HCT116 (cell line): Measurements from ENCODE around the gene IL10RB. TPM values are rescaled to one million over a fixed set of nuclear protein-coding genes. Genes with fewer than 3 reads are reported as not detected.

Source experiments
- ATAC-seq: fragments of 200-7000 bp; cut with Tn5 transposase; 2 replicates; pipeline ENCODE4 v1.9.1; 2020; ENCODE audit warnings: mild to moderate bottlenecking, moderate library complexity
- BruUV-seq: library from RNA; stranded (reverse); fragments of 400-500 nt; replicated peaks from 2 replicates; lab custom pipeline; 2021; lab: Mats Ljungman, UMichigan
- CTCF ChIA-PET: fragments of 300-600 bp; sonication (Branson Sonifier 250); formaldehyde crosslinking; loops from one replicate; lab custom pipeline; 2021; ENCODE audit warnings: antibody characterized with exemption; lab: Charles Lee
- POLR2A ChIA-PET: fragments of 300-600, 350-600 bp; sonication (Branson Sonifier 250); formaldehyde crosslinking; loops from one replicate; lab custom pipeline; 2021; ENCODE audit warnings: antibody characterized with exemption; lab: Charles Lee
- RAD21 ChIA-PET, 2 experiments: fragments of 300-600 bp; sonication (Branson Sonifier 250); formaldehyde crosslinking; loops; one replicate each; lab custom pipeline; 2023; ENCODE audit warnings: low total read pairs in 2 of 2; ENCODE audit not compliant: uncharacterized antibody in 2 of 2, unreplicated experiment in 2 of 2, low non-redundant PET in 1 of 2; lab: Charles Lee
- DNase-seq: peaks from one replicate; pipeline ENCODE4 v3.0.0-alpha.2; 2010; ENCODE audit warnings: low read depth, low spot score
- H2AFZ ChIP-seq: fragments of 200-600 bp; shearing (Covaris generic), sonication (generic); 2 replicates; pipeline ENCODE4 v1.6.1; 2017; ENCODE audit warnings: low read depth, mixed run types, mixed read lengths, antibody characterized with exemption, low read length; ENCODE audit not compliant: poor library complexity, severe bottlenecking
- H3K27ac ChIP-seq: 2 replicates; pipeline ENCODE4 v1.5.1; 2012; ENCODE audit warnings: low read depth, low read length
- H3K27me3 ChIP-seq: fragments of 200-600 bp; sonication (generic); 2 replicates; pipeline ENCODE4 v1.6.1; 2016; ENCODE audit warnings: mixed run types, low read length, mixed read lengths; ENCODE audit not compliant: insufficient read depth
- H3K36me3 ChIP-seq, 2 experiments: fragments of 200-500 bp in 1 of 2; fragments of 200-600 bp in 1 of 2; sonication (Bioruptor generic) in 1 of 2; sonication (generic) in 1 of 2; 2 replicates each; pipeline versions ENCODE4 v1.5.1 to v1.6.1; 2014 to 2016; ENCODE audit warnings: low read length in 2 of 2, inconsistent platforms in 1 of 2, mixed read lengths in 1 of 2, mixed run types in 1 of 2; ENCODE audit not compliant: insufficient read depth in 2 of 2, control insufficient read depth in 1 of 2
- H3K4me1 ChIP-seq, 2 experiments: fragments of 200-600 bp in 1 of 2; sonication (generic) in 1 of 2; 2 replicates each; pipeline versions ENCODE4 v1.5.1 to v1.6.1; 2012 to 2017; ENCODE audit warnings: low read length in 2 of 2, inconsistent platforms in 1 of 2, mild to moderate bottlenecking in 1 of 2, mixed read lengths in 1 of 2, mixed run types in 1 of 2, moderate library complexity in 1 of 2; ENCODE audit not compliant: insufficient read depth in 2 of 2, control insufficient read depth in 1 of 2
- H3K4me2 ChIP-seq: fragments of 200-600 bp; sonication (generic); 2 replicates; pipeline ENCODE4 v1.6.1; 2017; ENCODE audit warnings: mixed run types, low read length, mixed read lengths
- H3K4me3 ChIP-seq, 2 experiments: fragments of 200-600 bp in 1 of 2; sonication (generic) in 1 of 2; replicated peaks in 1 of 2; 2 replicates each; pipeline ENCODE4 v1.5.1; 2011 to 2016; ENCODE audit warnings: low read length in 2 of 2, control low read depth in 1 of 2, low read depth in 1 of 2, mild to moderate bottlenecking in 1 of 2, mixed read lengths in 1 of 2, mixed run types in 1 of 2
- H3K79me2 ChIP-seq: fragments of 200-600 bp; sonication (generic); 2 replicates; pipeline ENCODE4 v1.6.1; 2017; ENCODE audit warnings: mild to moderate bottlenecking, mixed run types, low read length, moderate library complexity, mixed read lengths; ENCODE audit not compliant: insufficient read depth
- H3K9ac ChIP-seq: fragments of 200-600 bp; sonication (generic); 2 replicates; pipeline ENCODE4 v1.6.1; 2016; ENCODE audit warnings: low read length, mixed read lengths
- H3K9me2 ChIP-seq: fragments of 200-600 bp; sonication (generic), shearing (Covaris generic); 2 replicates; pipeline ENCODE4 v1.6.1; 2017; ENCODE audit warnings: mixed run types, mild to moderate bottlenecking, moderate library complexity; ENCODE audit not compliant: insufficient read depth
- H3K9me3 ChIP-seq, 2 experiments: fragments of 200-500 bp in 1 of 2; fragments of 200-600 bp in 1 of 2; sonication (Bioruptor generic) in 1 of 2; sonication (generic) in 1 of 2; 2 replicates each; pipeline ENCODE4 v1.6.1; 2014 to 2017; ENCODE audit warnings: low read length in 2 of 2, mixed read lengths in 2 of 2, inconsistent platforms in 1 of 2, low read depth in 1 of 2, mild to moderate bottlenecking in 1 of 2, mixed run types in 1 of 2, moderate library complexity in 1 of 2; ENCODE audit not compliant: control insufficient read depth in 1 of 2, insufficient read depth in 1 of 2
- H4K20me1 ChIP-seq: fragments of 200-600 bp; sonication (generic), shearing (Covaris generic); 2 replicates; pipeline ENCODE4 v1.6.1; 2017; ENCODE audit warnings: mixed run types, mild to moderate bottlenecking, moderate library complexity; ENCODE audit not compliant: insufficient read depth
- CBX3 ChIP-seq: IDR thresholded peaks from 2 replicates; pipeline ENCODE4 v1.6.1; 2012; ENCODE audit warnings: low read depth
- EGR1 ChIP-seq: IDR thresholded peaks from 2 replicates; pipeline ENCODE4 v1.6.1; 2012; ENCODE audit warnings: low read depth
- EZH2 ChIP-seq: fragments of 200-600 bp; sonication (generic); IDR thresholded peaks from 2 replicates; pipeline ENCODE4 v1.6.1; 2017; ENCODE audit warnings: antibody characterized with exemption, mixed run types
- FOSL1 ChIP-seq: IDR thresholded peaks from 2 replicates; pipeline ENCODE4 v1.6.1; 2012; ENCODE audit warnings: low read depth
- JUND ChIP-seq: IDR thresholded peaks from 2 replicates; pipeline ENCODE4 v1.6.1; 2012
- POLR2A ChIP-seq: IDR thresholded peaks from 2 replicates; pipeline ENCODE4 v1.7.0; 2011; ENCODE audit warnings: borderline replicate concordance; ENCODE audit not compliant: insufficient read depth, insufficient read length; ENCODE audit errors: extremely low read depth
- POLR2AphosphoS5 ChIP-seq: IDR thresholded peaks from 2 replicates; pipeline ENCODE4 v1.6.1; 2011; ENCODE audit warnings: mild to moderate bottlenecking, low read depth, low read length, moderate library complexity
- RAD21 ChIP-seq: IDR thresholded peaks from 2 replicates; pipeline ENCODE4 v1.6.1; 2012; ENCODE audit warnings: low read depth, mild to moderate bottlenecking
- SP1 ChIP-seq: IDR thresholded peaks from 2 replicates; pipeline ENCODE4 v1.6.1; 2012; ENCODE audit warnings: low read depth
- SRF ChIP-seq: IDR thresholded peaks from 2 replicates; pipeline ENCODE4 v1.6.1; 2012; ENCODE audit warnings: low read depth
- TCF7L2 ChIP-seq: IDR thresholded peaks from 2 replicates; pipeline ENCODE4 v1.7.0; 2011; ENCODE audit warnings: borderline replicate concordance, inconsistent platforms; ENCODE audit not compliant: insufficient read depth, insufficient read length; ENCODE audit errors: extremely low read depth
- YY1 ChIP-seq: IDR thresholded peaks from 2 replicates; pipeline ENCODE4 v1.6.1; 2011; ENCODE audit warnings: low read length, low read depth, moderate library complexity, mild to moderate bottlenecking; ENCODE audit not compliant: insufficient replicate concordance; ENCODE audit errors: extremely low read depth
- ZFX ChIP-seq: fragments of 450-650 bp; IDR thresholded peaks from 2 replicates; pipeline ENCODE4 v1.6.1; 2017
- intact Hi-C: fragments of 100-400 bp; cut with micrococcal nuclease; formaldehyde crosslinking; loops from 2 replicates; pipeline ENCODE4 v1.10.0; 2022
- total RNA-seq: library from RNA; stranded (reverse); gene quantifications from one replicate; pipeline ENCODE4 v1.2.1, GENCODE V29; 2021; ENCODE audit not compliant: unreplicated experiment
- TF ChIP-seq, protein P1 (sequence below): IDR thresholded peaks from 2 replicates; pipeline ENCODE4 v1.6.1; 2011; ENCODE audit warnings: mild to moderate bottlenecking, low read length, moderate library complexity; ENCODE audit not compliant: insufficient replicate concordance; ENCODE audit errors: extremely low read depth
- TF ChIP-seq, protein P2 (sequence below): IDR thresholded peaks from 2 replicates; pipeline ENCODE4 v1.6.1; 2012
- TF ChIP-seq, protein P3 (sequence below): IDR thresholded peaks from 2 replicates; pipeline ENCODE4 v1.6.1; 2012
- TF ChIP-seq, protein P4 (sequence below): IDR thresholded peaks from 2 replicates; pipeline ENCODE4 v1.6.1; 2012; ENCODE audit warnings: low read depth
- TF ChIP-seq, protein P5 (sequence below), 3 experiments: fragments of 200-600 bp in 1 of 3; sonication (generic) in 1 of 3; IDR thresholded peaks in 2 of 3; conservative IDR thresholded peaks in 1 of 3; 2 replicates each; pipeline ENCODE4 v1.5.1; 2012 to 2017; ENCODE audit warnings: low read depth in 2 of 3, low read length in 2 of 3, antibody characterized with exemption in 1 of 3, borderline replicate concordance in 1 of 3, control low read depth in 1 of 3, mild to moderate bottlenecking in 1 of 3, mixed read lengths in 1 of 3, mixed run types in 1 of 3, moderate library complexity in 1 of 3; ENCODE audit not compliant: insufficient read depth in 1 of 3

The IL10RB gene
- total RNA-seq, 1 experiment from 2014 or later = 13.7 TPM

DNA sequence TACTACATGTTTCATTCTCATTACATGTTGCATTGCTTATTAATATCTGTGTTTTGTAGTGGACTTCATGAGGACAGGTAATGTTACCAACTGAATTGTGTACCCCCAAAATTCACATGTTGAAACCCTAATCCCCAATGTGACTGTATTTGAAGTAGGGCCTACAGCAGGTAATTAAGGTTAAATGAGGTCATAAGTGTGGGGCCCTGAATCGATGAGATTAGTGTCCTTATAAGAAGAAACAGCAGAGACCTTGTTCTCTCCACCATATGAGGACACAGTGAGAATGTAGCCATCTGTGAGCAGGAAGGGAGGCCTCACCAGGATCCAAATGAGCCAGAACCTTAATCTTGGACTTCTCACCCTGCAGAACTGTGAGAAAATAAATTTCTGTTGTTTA is 43.6 kb downstream of the IL10RB start:
- BruUV-seq = no TSS peak
- Histone ChIP-seq H3K4me1 (no peaks in the 10 kb centered on the region), H3K36me3 (no peaks in the 10 kb centered on the region), H3K27me3 (no peaks in the 10 kb centered on the region), H3K27ac (no peak overlapping the region), H3K4me3 (no peak overlapping the region), H3K9ac (no peak overlapping the region), H3K79me2 (no peaks in the 10 kb centered on the region), H3K4me2 (no peak overlapping the region), H2AFZ (no peak overlapping the region), H4K20me1 (no peaks in the 10 kb centered on the region), H3K9me3 (no peaks in the 10 kb centered on the region; a peak in 1 of 4 replicates), H3K9me2 (no peaks in the 10 kb centered on the region)
- DNase-seq (no peak), ATAC-seq (no peak)
- intact Hi-C loops = no loop called here
- POLR2A ChIA-PET = no interaction called here
- CTCF ChIA-PET = no interaction called here
- TF ChIP-seq EZH2 (no peak), POLR2AphosphoS5 (no peak), FOSL1 (no peak), JUND (no peak), RAD21 (no peak), YY1 (no peak), ZFX (no peak), TCF7L2 (no peak), POLR2A (no peak), SP1 (no peak), CBX3 (no peak), SRF (no peak), EGR1 (no peak)
- TF ChIP-seq, protein P1, sequence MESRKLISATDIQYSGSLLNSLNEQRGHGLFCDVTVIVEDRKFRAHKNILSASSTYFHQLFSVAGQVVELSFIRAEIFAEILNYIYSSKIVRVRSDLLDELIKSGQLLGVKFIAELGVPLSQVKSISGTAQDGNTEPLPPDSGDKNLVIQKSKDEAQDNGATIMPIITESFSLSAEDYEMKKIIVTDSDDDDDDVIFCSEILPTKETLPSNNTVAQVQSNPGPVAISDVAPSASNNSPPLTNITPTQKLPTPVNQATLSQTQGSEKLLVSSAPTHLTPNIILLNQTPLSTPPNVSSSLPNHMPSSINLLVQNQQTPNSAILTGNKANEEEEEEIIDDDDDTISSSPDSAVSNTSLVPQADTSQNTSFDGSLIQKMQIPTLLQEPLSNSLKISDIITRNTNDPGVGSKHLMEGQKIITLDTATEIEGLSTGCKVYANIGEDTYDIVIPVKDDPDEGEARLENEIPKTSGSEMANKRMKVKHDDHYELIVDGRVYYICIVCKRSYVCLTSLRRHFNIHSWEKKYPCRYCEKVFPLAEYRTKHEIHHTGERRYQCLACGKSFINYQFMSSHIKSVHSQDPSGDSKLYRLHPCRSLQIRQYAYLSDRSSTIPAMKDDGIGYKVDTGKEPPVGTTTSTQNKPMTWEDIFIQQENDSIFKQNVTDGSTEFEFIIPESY = no peak
- TF ChIP-seq, protein P2, sequence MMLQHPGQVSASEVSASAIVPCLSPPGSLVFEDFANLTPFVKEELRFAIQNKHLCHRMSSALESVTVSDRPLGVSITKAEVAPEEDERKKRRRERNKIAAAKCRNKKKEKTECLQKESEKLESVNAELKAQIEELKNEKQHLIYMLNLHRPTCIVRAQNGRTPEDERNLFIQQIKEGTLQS = no peak
- TF ChIP-seq, protein P3, sequence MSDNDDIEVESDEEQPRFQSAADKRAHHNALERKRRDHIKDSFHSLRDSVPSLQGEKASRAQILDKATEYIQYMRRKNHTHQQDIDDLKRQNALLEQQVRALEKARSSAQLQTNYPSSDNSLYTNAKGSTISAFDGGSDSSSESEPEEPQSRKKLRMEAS = no peak
- TF ChIP-seq, protein P4, sequence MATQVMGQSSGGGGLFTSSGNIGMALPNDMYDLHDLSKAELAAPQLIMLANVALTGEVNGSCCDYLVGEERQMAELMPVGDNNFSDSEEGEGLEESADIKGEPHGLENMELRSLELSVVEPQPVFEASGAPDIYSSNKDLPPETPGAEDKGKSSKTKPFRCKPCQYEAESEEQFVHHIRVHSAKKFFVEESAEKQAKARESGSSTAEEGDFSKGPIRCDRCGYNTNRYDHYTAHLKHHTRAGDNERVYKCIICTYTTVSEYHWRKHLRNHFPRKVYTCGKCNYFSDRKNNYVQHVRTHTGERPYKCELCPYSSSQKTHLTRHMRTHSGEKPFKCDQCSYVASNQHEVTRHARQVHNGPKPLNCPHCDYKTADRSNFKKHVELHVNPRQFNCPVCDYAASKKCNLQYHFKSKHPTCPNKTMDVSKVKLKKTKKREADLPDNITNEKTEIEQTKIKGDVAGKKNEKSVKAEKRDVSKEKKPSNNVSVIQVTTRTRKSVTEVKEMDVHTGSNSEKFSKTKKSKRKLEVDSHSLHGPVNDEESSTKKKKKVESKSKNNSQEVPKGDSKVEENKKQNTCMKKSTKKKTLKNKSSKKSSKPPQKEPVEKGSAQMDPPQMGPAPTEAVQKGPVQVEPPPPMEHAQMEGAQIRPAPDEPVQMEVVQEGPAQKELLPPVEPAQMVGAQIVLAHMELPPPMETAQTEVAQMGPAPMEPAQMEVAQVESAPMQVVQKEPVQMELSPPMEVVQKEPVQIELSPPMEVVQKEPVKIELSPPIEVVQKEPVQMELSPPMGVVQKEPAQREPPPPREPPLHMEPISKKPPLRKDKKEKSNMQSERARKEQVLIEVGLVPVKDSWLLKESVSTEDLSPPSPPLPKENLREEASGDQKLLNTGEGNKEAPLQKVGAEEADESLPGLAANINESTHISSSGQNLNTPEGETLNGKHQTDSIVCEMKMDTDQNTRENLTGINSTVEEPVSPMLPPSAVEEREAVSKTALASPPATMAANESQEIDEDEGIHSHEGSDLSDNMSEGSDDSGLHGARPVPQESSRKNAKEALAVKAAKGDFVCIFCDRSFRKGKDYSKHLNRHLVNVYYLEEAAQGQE = no peak
- TF ChIP-seq, protein P5, sequence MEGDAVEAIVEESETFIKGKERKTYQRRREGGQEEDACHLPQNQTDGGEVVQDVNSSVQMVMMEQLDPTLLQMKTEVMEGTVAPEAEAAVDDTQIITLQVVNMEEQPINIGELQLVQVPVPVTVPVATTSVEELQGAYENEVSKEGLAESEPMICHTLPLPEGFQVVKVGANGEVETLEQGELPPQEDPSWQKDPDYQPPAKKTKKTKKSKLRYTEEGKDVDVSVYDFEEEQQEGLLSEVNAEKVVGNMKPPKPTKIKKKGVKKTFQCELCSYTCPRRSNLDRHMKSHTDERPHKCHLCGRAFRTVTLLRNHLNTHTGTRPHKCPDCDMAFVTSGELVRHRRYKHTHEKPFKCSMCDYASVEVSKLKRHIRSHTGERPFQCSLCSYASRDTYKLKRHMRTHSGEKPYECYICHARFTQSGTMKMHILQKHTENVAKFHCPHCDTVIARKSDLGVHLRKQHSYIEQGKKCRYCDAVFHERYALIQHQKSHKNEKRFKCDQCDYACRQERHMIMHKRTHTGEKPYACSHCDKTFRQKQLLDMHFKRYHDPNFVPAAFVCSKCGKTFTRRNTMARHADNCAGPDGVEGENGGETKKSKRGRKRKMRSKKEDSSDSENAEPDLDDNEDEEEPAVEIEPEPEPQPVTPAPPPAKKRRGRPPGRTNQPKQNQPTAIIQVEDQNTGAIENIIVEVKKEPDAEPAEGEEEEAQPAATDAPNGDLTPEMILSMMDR (IDR thresholded peaks at IDR 0.05 in 2 of 3, conservative IDR thresholded peaks at IDR 0.05 in 1 of 3; ENCODE audit: borderline replicate concordance in 1 of 3, insufficient read depth in 1 of 3, low read depth in 2 of 3, low read length in 2 of 3) = no peak
- RAD21 ChIA-PET = no interaction called here
